Stimulated activated CD4-positive, alpha-beta T cell treated with anti-CD3 and anti-CD28 coated beads, TNF-alpha, amount 100 ng/mL, for 24 hours (primary cell): ENCODE data around the gene MORC3.

Source experiments
- DNase-seq, 3 experiments: peaks; one replicate each; pipeline ENCODE4 v3.0.0-alpha.2; 2020; ENCODE audit warnings: low read depth in 3 of 3

Gene MORC3

DNA sequence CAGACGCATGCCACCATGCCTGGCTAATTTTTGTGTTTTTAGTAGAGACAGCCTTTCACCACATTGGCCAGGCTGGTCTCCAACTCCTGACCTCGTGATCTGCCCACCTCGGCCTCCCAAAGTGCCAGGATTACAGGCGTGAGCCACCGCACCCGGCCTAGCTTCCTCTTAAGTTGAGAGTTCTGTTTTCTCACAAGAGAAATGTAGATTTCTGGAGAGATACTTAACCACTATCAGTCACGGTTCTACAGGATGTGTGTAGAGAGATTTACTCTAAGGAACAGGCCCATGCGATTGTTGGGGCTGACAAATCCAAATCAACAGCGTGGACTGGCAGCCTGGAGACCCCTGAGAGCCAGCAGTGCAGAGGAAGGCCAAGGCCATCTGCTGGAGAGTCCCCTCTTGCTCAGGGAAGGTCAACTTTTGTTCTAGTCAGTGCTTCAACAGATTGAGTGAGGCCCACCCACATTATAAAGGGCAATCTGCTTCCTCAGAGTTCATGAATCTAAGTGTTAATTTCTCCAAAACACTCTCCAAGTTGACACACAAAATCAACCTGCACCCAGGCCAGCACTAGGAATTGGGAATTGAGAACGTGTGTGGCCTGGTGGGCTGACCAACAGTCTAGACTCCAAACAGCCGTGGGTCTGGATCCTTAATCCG, 103.9 kb downstream of the MORC3 start:
- no peak for DNase-seq

DNA sequence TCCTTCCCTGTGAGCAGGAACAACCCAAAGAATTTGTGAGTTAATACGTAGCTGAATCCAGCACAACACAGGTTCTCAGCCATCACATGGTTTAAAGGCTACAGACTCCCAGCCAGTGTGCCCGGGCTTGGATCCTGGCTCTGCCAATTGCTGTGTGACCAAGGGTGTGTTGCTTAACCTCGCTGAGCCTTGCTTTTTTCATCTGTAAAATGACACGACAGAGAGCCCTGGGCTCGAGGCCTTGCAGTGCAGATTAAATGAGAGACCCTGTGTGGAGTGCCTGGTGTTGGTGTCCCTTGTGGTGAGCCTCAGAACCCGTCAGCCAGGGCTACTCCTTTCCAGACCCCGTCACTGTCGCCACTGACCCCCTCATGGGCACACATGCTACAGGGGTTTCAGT, 104.6 kb downstream of the MORC3 start:
- DNase-seq, result no peak

DNA sequence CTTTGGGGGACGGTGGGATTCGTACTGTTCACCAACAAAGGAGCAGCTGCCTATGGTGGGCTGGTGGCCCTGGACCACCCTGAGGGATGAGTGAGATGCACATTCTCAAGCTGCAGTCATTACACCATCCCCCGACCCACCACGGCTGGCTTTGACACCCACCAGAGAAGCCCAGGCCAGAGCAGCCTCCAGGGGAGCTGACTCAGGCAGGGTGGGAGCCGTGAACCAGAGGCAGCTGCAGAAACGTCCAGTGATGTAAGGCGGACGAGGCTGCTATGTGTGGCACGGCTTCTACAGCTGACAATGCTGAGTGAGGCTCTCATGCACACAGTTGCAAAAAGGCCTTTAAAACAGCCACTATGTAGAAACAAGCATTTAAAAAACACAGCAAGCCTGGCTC, 105.3 kb downstream of the MORC3 start:
- DNase-seq, result no peak
